Ishikawa (cell line): ENCODE data around the gene RNPEPL1.

Experiments used
- CEBPB ChIP-seq: IDR thresholded peaks from 2 replicates; pipeline ENCODE4 v1.6.1; 2012
- CREB1 ChIP-seq: IDR thresholded peaks from 2 replicates; pipeline ENCODE4 v1.6.1; 2012; ENCODE audit warnings: low read depth
- EGR1 ChIP-seq: IDR thresholded peaks from 2 replicates; pipeline ENCODE4 v1.6.1; 2012
- EP300 ChIP-seq: IDR thresholded peaks from 2 replicates; pipeline ENCODE4 v1.6.1; 2012; ENCODE audit warnings: borderline replicate concordance
- FOXM1 ChIP-seq: IDR thresholded peaks from 2 replicates; pipeline ENCODE4 v1.6.1; 2012; ENCODE audit warnings: low read depth, borderline replicate concordance
- MAX ChIP-seq: IDR thresholded peaks from 2 replicates; pipeline ENCODE4 v1.6.1; 2012
- NFIC ChIP-seq: IDR thresholded peaks from 2 replicates; pipeline ENCODE4 v1.6.1; 2012
- RAD21 ChIP-seq: IDR thresholded peaks from 2 replicates; pipeline ENCODE4 v1.6.1; 2012; ENCODE audit warnings: low read depth
- REST ChIP-seq: IDR thresholded peaks from 2 replicates; pipeline ENCODE4 v1.6.1; 2012; ENCODE audit warnings: low read depth, mild to moderate bottlenecking
- TAF1 ChIP-seq: IDR thresholded peaks from 2 replicates; pipeline ENCODE4 v1.6.1; 2012; ENCODE audit warnings: low read depth, mild to moderate bottlenecking
- TCF12 ChIP-seq: IDR thresholded peaks from 2 replicates; pipeline ENCODE4 v1.6.1; 2012; ENCODE audit warnings: low read depth
- TEAD4 ChIP-seq: IDR thresholded peaks from 2 replicates; pipeline ENCODE4 v1.6.1; 2012
- USF1 ChIP-seq: IDR thresholded peaks from 2 replicates; pipeline ENCODE4 v1.6.1; 2012
- YY1 ChIP-seq: IDR thresholded peaks from 2 replicates; pipeline ENCODE4 v1.6.1; 2012; ENCODE audit warnings: low read depth
- ZBTB7A ChIP-seq: IDR thresholded peaks from 2 replicates; pipeline ENCODE4 v1.6.1; 2012; ENCODE audit warnings: low read depth

The RNPEPL1 gene

GRCh38 chr2:240573071-240573515, 4.8 kb downstream of the RNPEPL1 start:
- no peak for TF ChIP-seq REST
- TF ChIP-seq RAD21: no peak
- TF ChIP-seq TAF1: no peak

- TF ChIP-seq MAX (no peak), REST (no peak), YY1 (no peak), RAD21 (no peak), USF1 (no peak), NFIC (no peak), ZBTB7A (no peak), EGR1 (no peak), EP300 (no peak), TAF1 (no peak), FOXM1 (no peak), CREB1 (no peak)
Observed at GRCh38 chr2:240573516-240574385, 5.5 kb downstream of the RNPEPL1 start.

GRCh38 chr2:240574386-240575100, 6.3 kb downstream of the RNPEPL1 start:
- no peak for TF ChIP-seq TEAD4
- no peak for TF ChIP-seq NFIC
- TF ChIP-seq MAX: no peak
- TF ChIP-seq TAF1: no peak
- TF ChIP-seq EGR1: no peak
- TF ChIP-seq CEBPB: no peak
- TF ChIP-seq FOXM1: no peak
- no peak for TF ChIP-seq TCF12
- TF ChIP-seq EP300: no peak
- TF ChIP-seq RAD21: no peak
- no peak for TF ChIP-seq CREB1

GRCh38 chr2:240575101-240575965, 7.0 kb downstream of the RNPEPL1 start:
- TF ChIP-seq YY1 (no peak), EP300 (no peak), TAF1 (no peak), TEAD4 (no peak), ZBTB7A (no peak), NFIC (no peak), CREB1 (no peak), TCF12 (no peak)

GRCh38 chr2:240576036-240576435, 7.8 kb downstream of the RNPEPL1 start:
- TF ChIP-seq TEAD4 (no peak), TAF1 (no peak), CEBPB (no peak), ZBTB7A (no peak), EGR1 (no peak), CREB1 (no peak), RAD21 (no peak), FOXM1 (no peak), NFIC (no peak), REST (no peak), TCF12 (no peak), USF1 (no peak), YY1 (no peak)
